GM10248 (cell line): ENCODE data around the gene SLC30A2.
"Not testable (repeated sequence)": the region's sequence is repeated elsewhere in the genome, so short reads cannot be mapped to it uniquely, and the experiment has no call there.

Experiments used
- CTCF ChIA-PET: fragments of 300-600 bp; sonication (Branson Sonifier 250); formaldehyde crosslinking; extraction: SDS; loops from one replicate; lab custom pipeline; 2021; ENCODE audit warnings: antibody characterized with exemption; lab: Yijun Ruan, JAX
- POLR2A ChIA-PET: fragments of 350-650 bp; sonication (Branson Sonifier 250); formaldehyde crosslinking; extraction: SDS; loops from one replicate; lab custom pipeline; 2020; ENCODE audit warnings: antibody characterized with exemption; lab: Yijun Ruan, JAX
- DNase-seq: peaks from one replicate; pipeline ENCODE4 v3.0.0; 2012; ENCODE audit errors: extremely low spot score
- TF ChIP-seq, protein P1 (sequence below): IDR thresholded peaks from 2 replicates; pipeline ENCODE4 v1.5.1; 2012; ENCODE audit warnings: mild to moderate bottlenecking, low read depth; ENCODE audit errors: extremely low read depth, missing control alignments, control extremely low read depth

Gene SLC30A2

DNA sequence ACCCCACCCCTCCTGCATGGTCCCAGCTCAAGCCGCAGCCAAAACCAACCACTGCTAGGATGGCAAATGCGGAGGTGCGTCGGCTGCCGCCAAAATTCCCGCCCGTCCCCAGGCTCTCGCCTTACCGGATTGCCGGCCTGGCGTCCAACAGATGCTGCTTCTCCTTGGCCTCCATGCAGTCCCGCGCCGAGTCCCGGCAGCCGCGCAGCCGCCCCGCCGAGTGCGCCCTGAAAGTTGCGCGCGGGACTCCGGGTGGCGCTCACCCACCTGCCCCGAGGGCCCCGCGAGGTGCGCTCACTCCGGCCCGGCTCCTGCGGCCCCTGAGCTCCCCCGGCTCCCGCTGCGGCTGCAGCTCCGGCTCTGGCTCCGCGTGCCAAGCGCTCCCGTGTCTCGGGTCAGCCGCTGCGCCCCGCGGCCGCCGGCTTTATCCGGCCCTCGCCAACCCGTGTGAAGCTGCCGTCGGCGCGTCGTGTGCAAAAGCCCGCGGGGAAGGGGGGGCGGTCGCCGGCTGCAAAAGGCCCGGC is at the start of gene SLC30A2:
Gene SLC30A2 (minus strand): TSS at position 397 of the 524 bp plus-strand sequence. CDS start 222 bp downstream, at position 175.
- no peak for DNase-seq
- ChIA-PET POLR2A (no interaction called here), CTCF (interaction anchor here (1.6 to 2.7 kb wide), 2 partner anchors 11 to 150 kb away, joined by 4 to 26 read pairs; no protein-coding TSS in a partner anchor)
- TF ChIP-seq, protein P1, sequence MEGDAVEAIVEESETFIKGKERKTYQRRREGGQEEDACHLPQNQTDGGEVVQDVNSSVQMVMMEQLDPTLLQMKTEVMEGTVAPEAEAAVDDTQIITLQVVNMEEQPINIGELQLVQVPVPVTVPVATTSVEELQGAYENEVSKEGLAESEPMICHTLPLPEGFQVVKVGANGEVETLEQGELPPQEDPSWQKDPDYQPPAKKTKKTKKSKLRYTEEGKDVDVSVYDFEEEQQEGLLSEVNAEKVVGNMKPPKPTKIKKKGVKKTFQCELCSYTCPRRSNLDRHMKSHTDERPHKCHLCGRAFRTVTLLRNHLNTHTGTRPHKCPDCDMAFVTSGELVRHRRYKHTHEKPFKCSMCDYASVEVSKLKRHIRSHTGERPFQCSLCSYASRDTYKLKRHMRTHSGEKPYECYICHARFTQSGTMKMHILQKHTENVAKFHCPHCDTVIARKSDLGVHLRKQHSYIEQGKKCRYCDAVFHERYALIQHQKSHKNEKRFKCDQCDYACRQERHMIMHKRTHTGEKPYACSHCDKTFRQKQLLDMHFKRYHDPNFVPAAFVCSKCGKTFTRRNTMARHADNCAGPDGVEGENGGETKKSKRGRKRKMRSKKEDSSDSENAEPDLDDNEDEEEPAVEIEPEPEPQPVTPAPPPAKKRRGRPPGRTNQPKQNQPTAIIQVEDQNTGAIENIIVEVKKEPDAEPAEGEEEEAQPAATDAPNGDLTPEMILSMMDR: no peak

DNA sequence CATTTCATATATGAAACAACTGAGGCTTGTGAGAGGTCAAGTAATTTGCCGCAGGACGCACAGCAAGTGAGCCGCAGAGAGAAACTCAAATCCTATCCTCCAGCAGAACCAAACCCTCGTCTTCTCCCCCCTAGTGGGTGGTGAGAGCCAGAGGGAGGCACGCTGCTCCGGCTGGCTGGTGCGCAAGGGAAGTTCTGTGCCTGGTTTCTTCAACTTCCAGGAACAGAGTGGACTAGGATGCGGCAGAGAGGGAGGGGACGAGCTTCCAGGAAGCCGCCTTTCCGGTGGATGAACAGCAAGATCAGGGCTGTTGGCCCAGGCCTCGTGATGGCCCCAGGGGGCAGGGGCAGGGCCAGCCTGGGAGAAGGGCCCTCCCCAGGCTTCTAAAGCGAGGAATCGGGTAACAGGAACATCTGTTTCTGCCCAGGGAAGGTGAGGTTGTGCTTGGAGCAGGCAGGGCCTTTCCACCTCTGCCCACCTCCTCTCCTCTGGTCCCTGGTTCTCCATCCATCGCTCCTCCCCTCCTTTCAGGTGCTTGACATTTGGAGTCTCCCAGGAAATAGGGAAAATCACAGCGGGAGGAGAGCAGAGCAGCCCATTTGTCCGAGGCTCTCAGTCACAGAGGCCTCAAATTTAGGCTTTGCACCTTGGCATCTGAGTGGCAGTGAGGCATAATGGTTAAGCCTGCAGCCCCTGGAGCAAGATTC is 48.9 kb upstream of the SLC30A2 start:
- ChIA-PET CTCF (no interaction called here), POLR2A (no interaction called here)
- TF ChIP-seq, protein P1: no peak
- no peak for DNase-seq

DNA sequence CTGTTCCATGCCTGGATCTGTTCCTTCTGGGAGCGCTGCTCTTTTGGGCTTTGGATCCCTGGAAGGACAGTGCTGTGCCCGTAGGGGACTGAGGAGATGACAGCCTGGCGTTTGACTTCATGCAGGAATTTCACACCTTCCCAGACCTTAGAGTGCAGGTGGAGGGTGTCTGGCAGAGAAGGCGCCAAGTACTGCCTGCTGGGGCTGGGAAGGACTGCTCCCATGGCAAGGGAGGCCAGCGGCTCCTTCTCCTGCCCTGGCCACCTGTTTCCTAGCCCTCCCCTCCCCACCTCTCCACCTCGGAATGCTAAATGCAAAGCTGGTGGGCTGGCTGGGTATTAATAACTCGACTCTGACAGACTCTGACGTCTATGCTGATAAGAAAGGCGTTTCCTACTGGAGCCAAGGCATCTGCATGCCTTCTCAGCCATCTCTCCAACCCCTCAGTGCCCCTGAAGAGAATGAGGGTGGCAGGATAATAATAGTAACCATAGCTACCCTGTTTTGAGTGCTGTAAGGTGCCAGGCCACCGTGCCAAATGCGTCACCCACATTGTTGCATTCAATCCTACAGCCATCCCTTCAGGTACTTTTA is 48.3 kb upstream of the SLC30A2 start:
- POLR2A ChIA-PET: no interaction called here
- no peak for DNase-seq
- CTCF ChIA-PET: no interaction called here
- TF ChIP-seq, protein P1: no peak

DNA sequence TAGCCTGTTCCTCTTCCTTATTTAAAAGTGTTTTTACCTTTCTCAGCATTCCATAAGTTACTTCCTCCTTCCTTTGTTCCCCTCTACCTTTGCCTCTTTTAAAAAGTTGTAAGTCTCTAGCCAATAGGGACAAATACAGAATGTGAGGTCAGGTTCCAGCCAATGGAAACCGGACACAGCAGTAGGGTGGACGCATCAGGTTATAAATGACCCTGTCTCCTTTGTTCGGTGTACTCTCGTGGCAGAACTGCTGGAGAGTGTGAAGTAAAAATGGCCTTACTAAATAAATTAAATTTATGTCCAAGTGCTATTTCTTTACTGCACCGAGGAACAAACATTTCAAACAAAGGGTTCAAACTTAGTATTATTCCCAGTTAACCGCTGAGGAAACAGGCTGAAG is 47.7 kb upstream of the SLC30A2 start:
- DNase-seq, POLR2A ChIA-PET, CTCF ChIA-PET: not testable (repeated sequence)

DNA sequence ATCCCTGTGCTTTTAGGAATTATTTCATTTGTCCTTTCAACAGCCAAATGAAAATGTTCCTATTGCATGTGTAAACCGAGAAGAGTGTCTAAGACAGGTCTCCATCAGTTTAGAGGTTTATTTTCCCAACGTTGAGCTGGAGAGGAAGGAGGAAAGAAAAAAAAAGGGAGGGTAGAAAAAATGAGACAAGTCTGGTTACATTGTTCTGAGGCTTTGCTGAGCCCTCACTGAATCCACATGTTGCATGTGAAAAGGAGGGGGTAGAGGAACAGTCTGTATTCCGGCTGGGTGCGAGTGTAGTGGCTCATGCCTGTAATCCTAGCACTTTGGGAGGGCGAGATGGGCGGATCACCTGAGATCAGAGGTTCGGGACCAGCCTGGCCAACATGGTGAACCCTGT is 46.5 kb upstream of the SLC30A2 start:
- CTCF ChIA-PET: no interaction called here
- POLR2A ChIA-PET: no interaction called here
- DNase-seq: no peak
- TF ChIP-seq, protein P1: no peak

GRCh38 chr1:26090893-26091292 is 45.0 kb upstream of the SLC30A2 start:
- TF ChIP-seq, protein P1: no peak
- ChIA-PET POLR2A (no interaction called here), CTCF (interaction anchor here (1.6 kb wide), 1 partner anchor 14 kb away, joined by 3 read pairs; no protein-coding TSS in a partner anchor)
- DNase-seq: no peak

DNA sequence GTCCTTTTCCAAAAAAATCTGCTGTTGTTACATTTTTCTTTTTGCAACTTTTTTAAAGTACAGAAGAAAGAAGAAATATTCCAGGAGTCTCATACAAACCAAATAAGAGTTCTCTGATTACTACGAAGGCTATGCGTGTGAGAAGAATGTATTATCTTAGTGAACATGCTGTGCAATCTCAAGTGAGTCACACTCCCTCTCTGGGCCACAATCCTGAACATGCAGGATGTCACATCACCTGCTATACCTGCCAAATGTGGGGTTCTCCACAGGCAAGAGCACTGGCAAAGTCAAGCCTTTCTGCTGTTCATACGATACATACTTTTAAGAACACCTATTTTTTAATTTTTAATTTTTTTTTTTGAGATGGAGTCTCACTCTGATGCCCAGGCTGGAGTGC is 43.2 kb upstream of the SLC30A2 start:
- POLR2A ChIA-PET: no interaction called here
- DNase-seq: no peak
- CTCF ChIA-PET: no interaction called here
- TF ChIP-seq, protein P1: no peak
